ENCODE measurements around the gene CPAMD8.

The CPAMD8 gene

GRCh38 chr19:16882146-16882545, 144.5 kb downstream of the CPAMD8 start:
- Mint-ChIP-seq H3K36me3 (ENCODE audit: low read depth) (peaks cover 47% of the 10 kb centered on the region), H3K4me3 (no peak overlapping the region), H3K4me1 (peaks cover under 1% of the 10 kb centered on the region), H3K9me3 (peaks cover 25% of the 10 kb centered on the region), H3K27me3 (ENCODE audit: low read depth, poor library complexity) (peaks cover 3% of the 10 kb centered on the region), H3K27ac (no peak overlapping the region)
- no peak for DNase-seq
- TF ChIP-seq, protein P1, sequence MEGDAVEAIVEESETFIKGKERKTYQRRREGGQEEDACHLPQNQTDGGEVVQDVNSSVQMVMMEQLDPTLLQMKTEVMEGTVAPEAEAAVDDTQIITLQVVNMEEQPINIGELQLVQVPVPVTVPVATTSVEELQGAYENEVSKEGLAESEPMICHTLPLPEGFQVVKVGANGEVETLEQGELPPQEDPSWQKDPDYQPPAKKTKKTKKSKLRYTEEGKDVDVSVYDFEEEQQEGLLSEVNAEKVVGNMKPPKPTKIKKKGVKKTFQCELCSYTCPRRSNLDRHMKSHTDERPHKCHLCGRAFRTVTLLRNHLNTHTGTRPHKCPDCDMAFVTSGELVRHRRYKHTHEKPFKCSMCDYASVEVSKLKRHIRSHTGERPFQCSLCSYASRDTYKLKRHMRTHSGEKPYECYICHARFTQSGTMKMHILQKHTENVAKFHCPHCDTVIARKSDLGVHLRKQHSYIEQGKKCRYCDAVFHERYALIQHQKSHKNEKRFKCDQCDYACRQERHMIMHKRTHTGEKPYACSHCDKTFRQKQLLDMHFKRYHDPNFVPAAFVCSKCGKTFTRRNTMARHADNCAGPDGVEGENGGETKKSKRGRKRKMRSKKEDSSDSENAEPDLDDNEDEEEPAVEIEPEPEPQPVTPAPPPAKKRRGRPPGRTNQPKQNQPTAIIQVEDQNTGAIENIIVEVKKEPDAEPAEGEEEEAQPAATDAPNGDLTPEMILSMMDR (IDR thresholded peaks at IDR 0.05): no peak

GRCh38 chr19:16880884-16881554, 145.6 kb downstream of the CPAMD8 start:
- peaks cover 25% of the 10 kb centered on the region for H3K9me3 Mint-ChIP-seq
- peaks cover 50% of the 10 kb centered on the region for H3K36me3 Mint-ChIP-seq (ENCODE audit: low read depth)
- TF ChIP-seq, protein P1 (IDR thresholded peaks at IDR 0.05): no peak
- no peaks in the 10 kb centered on the region for H3K4me1 Mint-ChIP-seq
- peaks cover 3% of the 10 kb centered on the region for H3K27me3 Mint-ChIP-seq (ENCODE audit: low read depth, poor library complexity)
- DNase-seq: no peak
- H3K4me3 Mint-ChIP-seq: no peak overlapping the region
- H3K27ac Mint-ChIP-seq: peak overlapping the region; percentile 68

GRCh38 chr19:16878181-16878965, 148.2 kb downstream of the CPAMD8 start:
- peaks cover 8% of the 10 kb centered on the region for H3K4me1 Mint-ChIP-seq
- peaks cover 76% of the 10 kb centered on the region for H3K36me3 Mint-ChIP-seq (ENCODE audit: low read depth)
- no peak for DNase-seq
- TF ChIP-seq, protein P1 (IDR thresholded peaks at IDR 0.05): no peak
- no peaks in the 10 kb centered on the region for H3K27me3 Mint-ChIP-seq (ENCODE audit: low read depth, poor library complexity)
- no peak overlapping the region for H3K27ac Mint-ChIP-seq
- peaks cover 29% of the 10 kb centered on the region for H3K9me3 Mint-ChIP-seq
- H3K4me3 Mint-ChIP-seq: no peak overlapping the region

GRCh38 chr19:16877581-16877980, 149.0 kb downstream of the CPAMD8 start:
- H3K36me3 Mint-ChIP-seq (ENCODE audit: low read depth): peaks cover 78% of the 10 kb centered on the region
- H3K27ac Mint-ChIP-seq: no peak overlapping the region
- H3K4me1 Mint-ChIP-seq: peaks cover 8% of the 10 kb centered on the region
- peaks cover 21% of the 10 kb centered on the region for H3K9me3 Mint-ChIP-seq
- no peaks in the 10 kb centered on the region for H3K27me3 Mint-ChIP-seq (ENCODE audit: low read depth, poor library complexity)
- DNase-seq: no peak
- no peak overlapping the region for H3K4me3 Mint-ChIP-seq
- TF ChIP-seq, protein P1 (IDR thresholded peaks at IDR 0.05): no peak

- no peaks in the 10 kb centered on the region for H3K27me3 Mint-ChIP-seq (ENCODE audit: low read depth, poor library complexity)
- peaks cover 78% of the 10 kb centered on the region for H3K36me3 Mint-ChIP-seq (ENCODE audit: low read depth)
- no peak for DNase-seq
- TF ChIP-seq, protein P1 (IDR thresholded peaks at IDR 0.05): no peak
- H3K9me3 Mint-ChIP-seq: peaks cover 15% of the 10 kb centered on the region
- no peak overlapping the region for H3K4me3 Mint-ChIP-seq
- H3K27ac Mint-ChIP-seq: peak overlapping the region; percentile 36
- peaks cover 8% of the 10 kb centered on the region for H3K4me1 Mint-ChIP-seq
Observed at GRCh38 chr19:16876904-16877361, 149.7 kb downstream of the CPAMD8 start.
